Activated CD4-positive, alpha-beta T cell treated with anti-CD3 and anti-CD28 coated beads, Interleukin-10, Interleukin-2, amounts not matched to agents 100 ng/mL and 50 ng/mL, durations not matched to agents 16 hours and 8 hours (primary cell): Measurements from ENCODE around the gene PLPPR3.

Experiments
- DNase-seq: peaks from one replicate; pipeline ENCODE4 v3.0.0-alpha.2; 2020

PLPPR3 gene

DNA sequence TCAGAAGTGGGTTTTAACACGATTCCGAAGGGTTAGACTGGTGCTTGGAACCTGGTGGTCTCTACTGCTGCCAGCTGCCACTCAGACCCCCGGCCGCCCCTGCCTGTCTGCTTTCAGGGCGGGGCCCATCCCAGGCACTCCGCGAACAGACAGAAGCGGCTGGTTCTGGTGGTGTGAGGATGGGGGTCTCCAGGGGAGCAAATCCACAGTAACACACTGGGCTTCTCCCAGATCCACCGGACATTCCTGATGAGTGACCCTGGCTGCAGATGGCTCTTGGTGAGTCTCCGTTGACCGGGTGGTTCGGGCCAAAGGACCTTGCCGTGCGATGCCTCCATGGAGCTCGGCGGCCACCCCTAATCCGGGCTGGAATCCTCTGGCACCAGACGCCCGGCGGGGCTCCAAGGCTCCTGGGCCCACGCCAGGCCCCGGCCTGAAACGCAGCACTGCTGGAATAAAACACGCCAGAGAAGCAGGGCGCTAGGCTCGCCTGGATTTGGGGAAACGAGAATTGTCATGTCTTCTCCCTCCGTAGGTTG lies 26.6 kb downstream of the PLPPR3 start:
- DNase-seq = no peak

DNA sequence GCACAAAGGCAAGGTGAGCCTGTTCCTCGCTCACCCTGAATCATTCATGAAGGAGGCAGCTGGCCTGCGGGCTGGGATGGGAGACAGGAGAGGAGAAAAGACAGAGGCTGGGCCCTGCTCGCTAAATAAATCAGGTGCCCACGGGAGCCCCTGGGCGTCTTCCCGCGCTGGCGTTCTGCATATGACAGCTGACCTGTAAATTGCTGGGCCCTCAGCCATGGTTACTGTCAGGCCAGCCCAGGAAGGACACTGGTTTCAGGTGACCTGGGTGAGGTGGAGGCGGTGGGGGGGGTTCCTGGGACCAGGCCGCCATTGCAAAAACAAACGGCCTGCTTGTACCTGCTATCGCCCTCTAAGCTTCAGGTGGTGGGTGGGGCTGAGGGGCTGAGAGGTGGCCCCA lies 27.9 kb downstream of the PLPPR3 start:
- no peak for DNase-seq

DNA sequence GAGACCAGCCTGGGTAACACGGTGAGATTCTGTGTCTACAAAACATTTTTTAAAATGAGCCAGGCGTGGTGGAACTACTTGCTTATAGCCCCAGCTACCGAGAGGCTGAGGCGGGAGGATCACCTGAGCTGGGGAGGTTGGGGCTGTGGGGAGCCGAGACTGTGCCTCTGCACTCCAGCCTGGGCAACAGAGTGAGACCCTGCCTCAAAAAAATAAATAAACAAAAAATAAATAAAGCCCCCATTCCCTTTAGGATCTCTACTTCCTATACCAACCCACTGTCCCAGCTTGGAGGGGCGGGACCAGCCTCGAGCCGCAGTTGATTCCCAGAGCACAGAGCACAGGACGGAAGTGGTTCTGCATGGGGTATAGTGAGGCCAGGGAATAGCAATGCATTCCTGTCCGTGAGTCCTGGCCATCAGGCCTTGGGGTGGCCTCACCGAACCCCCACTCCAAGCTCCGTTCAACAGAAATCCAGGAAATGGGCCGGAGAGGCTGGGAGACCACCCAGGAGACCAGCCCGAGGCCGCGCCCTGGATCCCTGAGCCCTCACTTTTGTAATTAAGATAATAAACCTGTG lies 29.4 kb downstream of the PLPPR3 start:
- no peak for DNase-seq

- DNase-seq = no peak
Measured at GRCh38 chr19:791567-792305, 30.0 kb downstream of the PLPPR3 start.

DNA sequence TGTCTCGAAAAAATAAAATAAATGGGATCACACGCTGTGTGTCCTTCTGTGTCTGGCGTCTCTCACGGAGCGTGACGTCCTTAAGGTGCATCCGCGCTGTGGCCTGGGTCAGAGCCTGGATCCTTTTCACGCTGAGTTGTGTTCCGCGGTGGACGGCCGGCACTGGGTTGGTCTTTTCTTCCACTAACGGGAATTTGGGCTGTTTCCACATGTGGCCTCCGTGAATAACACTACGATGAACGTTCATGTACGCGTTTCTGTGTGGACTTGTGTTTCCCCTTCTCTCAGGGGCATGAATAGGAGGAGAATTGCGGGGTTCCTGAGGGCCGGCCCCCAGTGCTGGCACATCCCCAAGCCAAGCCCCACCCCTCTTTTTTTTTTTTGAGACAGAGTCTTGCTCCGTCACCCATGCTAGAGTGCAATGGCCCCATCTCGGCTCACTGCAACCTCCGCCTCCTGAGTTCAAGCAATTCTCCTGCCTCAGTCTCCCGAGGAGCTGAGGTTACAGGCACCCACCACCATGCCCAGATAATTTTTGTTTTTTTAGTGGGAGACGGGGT lies 30.7 kb downstream of the PLPPR3 start:
- no peak for DNase-seq

GRCh38 chr19:789701-790060 lies 32.1 kb downstream of the PLPPR3 start:
- DNase-seq = no peak

- DNase-seq = no peak
Measured at GRCh38 chr19:788983-789700, 32.6 kb downstream of the PLPPR3 start.

GRCh38 chr19:788686-788982 lies 33.1 kb downstream of the PLPPR3 start:
- DNase-seq = no peak

GRCh38 chr19:787536-787935 lies 34.2 kb downstream of the PLPPR3 start:
- no peak for DNase-seq

DNA sequence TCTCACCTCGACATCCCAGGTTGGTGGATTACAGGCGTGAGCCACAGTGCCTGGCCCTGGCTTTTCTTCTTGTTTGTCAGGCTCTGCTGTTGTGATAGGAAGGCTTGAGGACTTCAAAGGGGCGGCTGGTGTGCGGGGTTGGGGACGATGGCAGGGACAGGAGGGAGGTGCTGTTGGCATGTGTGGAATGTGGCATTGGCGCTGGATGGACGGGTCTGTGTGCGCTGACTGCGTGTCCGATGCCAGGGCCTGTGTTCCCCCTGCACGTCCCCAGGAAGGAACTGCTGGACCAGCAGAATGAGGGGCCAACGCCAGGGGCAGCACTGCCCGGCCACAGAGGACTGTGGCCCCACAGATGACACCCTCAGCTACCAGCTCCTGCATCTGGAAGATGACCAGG lies 37.2 kb downstream of the PLPPR3 start:
- DNase-seq = no peak

GRCh38 chr19:782878-783668 lies 38.7 kb downstream of the PLPPR3 start:
- no peak for DNase-seq

- DNase-seq = no peak
Measured at GRCh38 chr19:782185-782877, 39.4 kb downstream of the PLPPR3 start.

GRCh38 chr19:781800-782184 lies 40.0 kb downstream of the PLPPR3 start:
- no peak for DNase-seq

- DNase-seq = no peak
Measured at GRCh38 chr19:780935-781334, 40.8 kb downstream of the PLPPR3 start.

- no peak for DNase-seq
Measured at GRCh38 chr19:778910-779653, 42.7 kb downstream of the PLPPR3 start.

DNA sequence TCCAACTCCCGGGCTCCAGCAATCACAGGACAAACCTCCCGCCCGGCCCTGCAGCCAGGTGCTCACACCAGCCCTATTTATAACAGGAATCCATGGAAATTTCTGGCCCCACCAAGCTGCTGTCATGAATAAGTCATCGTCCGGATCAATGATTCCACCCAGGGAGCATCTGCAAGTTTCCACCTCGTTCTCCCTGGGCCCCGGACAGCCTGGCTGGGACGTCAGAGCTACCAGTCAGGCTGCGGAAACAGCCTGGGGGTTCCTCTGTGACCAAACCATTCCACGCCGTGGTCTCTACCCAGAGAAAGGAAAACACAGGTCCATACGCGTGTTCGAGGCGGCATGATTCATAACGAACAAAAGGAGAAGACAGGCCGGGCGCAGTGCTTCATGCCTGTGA lies 45.2 kb downstream of the PLPPR3 start:
- DNase-seq = no peak

GRCh38 chr19:772730-773436 lies 48.9 kb downstream of the PLPPR3 start:
- no peak for DNase-seq

- DNase-seq = no peak
Measured at GRCh38 chr19:772063-772462, 49.7 kb downstream of the PLPPR3 start.

DNA sequence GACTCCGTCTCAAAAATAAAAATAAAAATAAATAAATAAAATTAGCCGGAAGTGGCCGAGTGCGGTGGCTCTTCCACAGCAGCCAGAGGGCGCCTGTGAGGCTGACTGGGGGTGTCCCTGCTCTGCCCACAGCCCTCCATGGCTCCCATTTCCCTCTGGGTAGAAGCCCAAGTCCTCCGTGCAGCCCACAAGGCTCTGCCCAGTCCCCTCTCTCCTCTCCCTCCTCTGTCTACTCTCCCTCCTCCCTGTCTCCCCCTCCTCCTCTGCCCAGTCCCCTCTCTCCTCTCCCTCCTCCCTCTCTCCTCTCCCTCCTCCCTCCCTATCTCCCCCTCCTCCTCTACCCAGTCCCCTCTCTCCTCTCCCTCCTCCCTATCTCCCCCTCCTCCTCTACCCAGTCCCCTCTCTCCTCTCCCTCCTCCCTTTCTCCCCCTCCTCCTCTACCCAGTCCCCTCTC lies 50.4 kb downstream of the PLPPR3 start:
- DNase-seq = peak; percentile 39

GRCh38 chr19:769616-770015 lies 52.1 kb downstream of the PLPPR3 start:
- no peak for DNase-seq

DNA sequence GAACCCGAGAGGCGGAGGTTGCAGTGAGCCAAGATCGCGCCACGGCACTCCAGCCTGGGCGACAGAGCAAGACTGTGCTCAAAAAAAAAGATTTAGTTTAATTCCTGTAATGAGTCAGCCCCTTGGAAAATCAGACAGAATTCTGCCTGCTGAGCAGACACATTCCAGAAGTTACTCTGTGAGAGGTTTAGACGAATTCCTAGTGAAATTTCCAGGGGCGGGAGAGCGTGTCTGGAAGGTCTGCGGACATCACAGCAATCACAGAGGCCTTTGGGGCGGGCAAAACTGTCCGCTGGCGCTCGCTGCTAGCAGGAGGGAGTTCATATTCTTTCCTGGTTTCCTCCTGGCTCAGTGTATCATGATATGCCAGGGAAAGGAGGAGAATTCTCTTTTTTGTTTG lies 53.3 kb downstream of the PLPPR3 start:
- DNase-seq = no peak
